Hematopoietic multipotent progenitor cell treated with erythropoietin and hydrocortisone succinate and interleukin-3 and kit ligand, for 8 days (in vitro differentiated cells): ENCODE measurements around the gene RFTN1.

Source experiments
- DNase-seq: peaks from one replicate; pipeline ENCODE4 v3.0.0-alpha.2; 2015

The RFTN1 gene

DNA sequence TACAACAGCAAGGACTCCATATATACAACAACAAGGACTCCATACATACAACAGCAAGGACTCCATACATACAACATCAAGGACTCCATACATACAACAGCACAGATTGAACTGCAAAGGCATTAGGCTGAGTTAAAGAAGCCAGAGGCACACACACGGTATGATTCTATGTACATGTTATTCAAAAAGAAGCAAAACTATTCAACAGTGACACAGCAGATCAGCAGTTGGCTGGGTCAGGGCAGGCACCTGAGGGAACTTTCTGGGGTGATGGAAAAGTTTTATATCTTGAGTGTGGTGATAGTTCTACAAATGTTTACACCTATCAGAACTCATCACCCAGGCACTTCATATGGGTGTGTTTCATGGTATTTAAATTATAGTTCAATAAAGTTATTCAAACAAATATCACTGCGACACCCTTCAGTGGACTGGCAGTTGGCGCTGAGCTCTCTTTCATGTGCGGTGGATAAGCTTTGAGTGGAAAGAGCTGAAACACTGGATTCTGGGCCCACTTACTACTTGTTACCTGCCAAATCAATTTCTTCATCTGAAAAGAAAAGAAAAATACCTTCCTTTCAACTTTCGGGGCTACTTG is 28.0 kb downstream of the RFTN1 start:
- DNase-seq, result no peak

DNA sequence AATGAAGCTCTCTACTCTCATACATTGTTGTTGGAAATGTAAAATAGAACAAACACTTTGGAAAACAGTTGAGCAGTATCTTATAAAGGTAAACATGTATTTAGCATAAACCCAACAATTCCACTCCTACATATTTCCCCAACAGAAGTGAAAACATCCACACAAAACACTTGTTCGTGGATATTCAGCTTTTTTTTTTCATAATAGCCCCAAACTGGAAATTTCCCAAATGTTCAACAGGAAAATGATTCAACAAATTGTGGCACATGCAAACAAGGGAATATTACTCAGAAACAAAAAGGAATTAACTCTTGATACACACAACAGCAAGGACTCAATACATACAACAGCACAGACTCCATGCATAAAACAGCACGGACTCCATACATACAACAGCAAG is 28.5 kb downstream of the RFTN1 start:
- no peak for DNase-seq

DNA sequence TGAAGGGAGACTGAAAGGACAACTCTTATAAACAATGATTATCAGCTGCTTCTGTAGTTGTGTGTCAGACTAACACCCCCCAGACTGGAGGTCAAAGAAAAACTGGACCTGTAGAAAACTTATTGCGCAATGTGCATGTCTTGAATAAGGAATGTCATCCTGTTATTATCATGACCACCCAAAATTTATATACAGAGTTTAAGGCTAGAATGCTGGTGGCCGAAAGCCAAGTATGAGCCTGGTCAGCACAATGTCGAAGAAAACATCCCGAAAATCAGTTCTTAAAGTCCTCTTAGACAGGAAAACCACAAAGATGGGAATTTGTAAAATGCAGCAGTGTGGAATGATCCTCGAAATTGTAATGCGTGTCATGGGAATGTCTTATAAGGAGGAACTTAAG is 29.3 kb downstream of the RFTN1 start:
- DNase-seq, result no peak

DNA sequence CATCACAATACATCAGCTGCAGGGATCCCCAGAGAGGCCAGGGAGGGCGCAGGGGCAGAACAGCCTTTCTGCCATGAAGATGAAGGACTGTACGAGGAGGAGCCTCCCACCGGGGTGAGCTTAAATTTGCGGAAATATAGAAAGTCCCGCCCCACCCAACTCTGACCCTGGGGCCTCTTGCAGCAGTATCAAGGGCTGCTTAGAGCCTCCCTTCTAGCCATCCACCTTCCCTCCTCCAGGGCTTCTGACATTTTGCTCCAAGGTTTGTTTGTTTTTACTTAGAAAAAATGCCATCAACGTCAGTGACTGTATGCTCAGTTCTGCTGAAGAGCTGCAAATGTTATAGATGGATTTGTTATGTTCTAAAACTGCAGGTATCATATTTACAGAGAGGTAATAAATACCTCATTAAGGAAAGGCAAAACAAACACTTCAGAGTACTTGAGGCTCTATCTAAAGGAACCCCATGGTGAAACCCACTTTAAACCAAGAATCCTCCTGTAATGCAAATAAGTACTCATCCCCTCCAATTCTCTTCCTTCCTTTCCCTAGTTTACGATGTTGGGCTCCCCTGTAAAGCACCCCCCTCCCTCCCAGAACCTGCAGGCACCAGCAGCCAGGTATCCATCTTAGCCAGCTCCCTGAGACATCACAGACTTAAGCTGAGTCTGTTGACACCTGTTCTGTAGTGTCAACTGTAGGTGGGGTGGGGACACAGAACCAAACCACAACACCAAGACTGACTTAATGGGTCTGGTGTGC is 30.5 kb downstream of the RFTN1 start:
- peak; percentile 50 for DNase-seq

DNA sequence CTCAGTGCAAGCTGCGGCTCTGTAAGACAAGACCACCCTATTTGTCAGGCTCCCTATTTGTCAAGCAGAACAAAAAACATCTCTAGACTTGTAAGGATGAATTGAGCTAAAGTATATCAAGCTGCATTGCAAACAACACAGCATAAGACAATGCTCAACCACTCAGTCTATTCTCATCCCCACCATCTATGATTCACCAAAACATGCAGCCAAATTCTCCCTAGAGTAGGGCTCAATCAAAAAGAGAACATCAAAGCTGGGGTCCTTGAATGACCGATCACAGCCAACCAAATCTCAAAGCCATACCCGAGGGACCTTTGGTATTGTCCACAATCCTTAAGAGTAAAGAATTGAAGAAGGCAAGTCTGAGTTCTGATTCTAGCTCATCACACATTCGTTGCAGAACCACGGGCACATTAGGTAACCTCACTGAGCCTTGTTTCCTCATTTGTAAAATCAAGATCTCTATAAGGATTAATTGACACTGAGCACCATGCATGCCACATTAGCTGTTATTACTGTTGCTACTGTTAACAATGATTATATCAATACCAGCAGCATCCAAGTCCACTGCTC is 31.2 kb downstream of the RFTN1 start:
- no peak for DNase-seq

DNA sequence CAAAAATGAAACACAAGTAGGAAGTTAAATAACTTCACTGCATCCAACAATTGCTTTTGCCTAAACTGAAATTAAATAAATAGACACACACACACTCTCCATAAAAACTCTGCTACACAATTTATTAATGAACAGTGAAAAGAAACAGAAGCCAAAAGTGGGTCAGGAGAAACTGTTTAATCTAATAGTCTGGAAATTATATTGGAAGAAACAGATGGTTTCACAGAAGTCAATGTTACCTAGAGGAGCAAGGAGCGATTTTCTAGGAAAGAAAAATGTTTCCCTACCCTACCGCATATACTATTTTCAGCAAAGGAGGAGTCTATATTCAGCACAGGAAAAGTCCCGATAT is 32.0 kb downstream of the RFTN1 start:
- no peak for DNase-seq

DNA sequence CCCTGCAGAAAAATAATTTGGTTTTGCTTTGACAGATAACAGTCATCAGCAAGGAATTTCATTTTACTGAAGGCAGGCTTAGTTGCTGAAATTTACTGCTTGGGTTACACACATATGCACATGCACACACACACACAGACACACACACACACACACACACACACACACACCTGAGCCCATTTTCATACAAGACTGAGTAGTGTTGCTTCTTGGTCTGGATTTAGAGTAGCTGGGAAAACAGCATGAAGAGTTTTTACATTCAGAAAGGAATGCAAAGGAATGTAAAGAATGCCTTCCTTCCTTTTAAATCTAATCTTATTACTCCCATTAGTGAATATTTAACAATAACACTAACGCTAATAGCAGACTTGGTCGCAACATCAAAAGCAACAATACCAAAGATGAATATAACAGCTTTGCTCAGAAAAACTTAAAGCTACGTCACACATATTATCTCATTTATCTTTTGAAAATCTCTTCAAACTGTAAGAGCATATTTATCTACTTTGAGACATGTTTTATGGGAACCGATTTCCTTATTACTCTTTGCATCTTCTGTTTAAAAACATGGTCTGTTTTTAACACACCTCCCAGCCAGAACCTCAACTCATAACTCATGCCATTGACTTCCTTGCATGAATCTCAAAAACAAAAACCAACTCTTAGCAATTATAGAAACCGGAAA is 32.5 kb downstream of the RFTN1 start:
- no peak for DNase-seq

DNA sequence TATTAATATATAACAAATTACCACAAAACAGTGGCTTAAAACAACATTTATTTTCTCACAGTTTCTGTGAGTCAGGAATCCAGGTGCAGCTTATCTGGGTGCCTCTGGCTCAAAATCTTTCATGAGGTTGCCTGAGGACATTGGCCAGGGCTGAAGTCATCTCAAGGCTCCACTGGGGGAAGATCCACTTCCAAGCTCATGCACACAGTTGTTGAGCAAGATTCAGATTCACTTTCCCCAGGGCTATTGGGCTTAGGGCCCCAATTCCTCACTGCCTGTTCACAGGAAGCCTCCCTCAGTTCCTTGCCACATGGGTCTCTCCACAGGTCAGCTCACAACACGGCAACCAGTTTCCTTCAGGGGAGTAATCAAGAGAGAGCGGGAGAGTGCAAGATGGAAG is 35.0 kb downstream of the RFTN1 start:
- DNase-seq, result no peak

DNA sequence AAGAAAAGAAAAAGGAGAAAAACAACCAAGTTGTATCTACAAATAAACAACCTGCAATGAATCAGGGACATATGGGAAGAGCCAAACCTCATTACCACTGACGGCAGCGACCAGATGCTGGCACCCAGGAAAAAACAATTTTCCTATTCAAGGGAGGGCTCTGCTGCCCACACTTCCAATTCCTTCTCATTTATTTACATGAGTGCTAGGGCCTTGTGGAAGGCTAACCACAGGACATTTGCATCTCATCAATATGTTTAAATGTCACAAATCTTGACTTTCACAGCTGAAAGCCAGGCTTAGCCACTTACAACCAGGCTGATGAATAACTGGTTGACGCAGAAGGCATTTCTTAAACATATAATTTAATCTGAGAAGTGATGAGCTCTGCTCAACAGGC is 36.0 kb downstream of the RFTN1 start:
- DNase-seq, result no peak

DNA sequence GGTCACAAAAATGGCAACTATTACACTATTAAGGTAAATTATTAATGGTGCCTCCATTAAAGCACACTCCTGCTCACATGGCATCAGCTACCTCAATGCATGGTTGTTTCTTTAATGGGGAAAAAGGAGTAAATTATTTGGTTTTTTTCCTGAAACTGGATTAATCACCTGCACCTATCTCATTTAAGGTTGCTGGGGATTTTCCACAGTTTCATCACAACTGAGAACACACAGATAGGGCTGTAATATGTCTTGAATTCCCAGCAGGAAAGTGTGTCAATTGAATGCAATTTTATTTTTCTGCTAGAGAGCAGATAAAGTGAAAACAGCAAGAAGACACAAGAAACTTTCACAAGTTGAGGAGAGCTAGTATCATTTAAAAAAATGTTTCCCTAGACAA is 36.4 kb downstream of the RFTN1 start:
- no peak for DNase-seq

DNA sequence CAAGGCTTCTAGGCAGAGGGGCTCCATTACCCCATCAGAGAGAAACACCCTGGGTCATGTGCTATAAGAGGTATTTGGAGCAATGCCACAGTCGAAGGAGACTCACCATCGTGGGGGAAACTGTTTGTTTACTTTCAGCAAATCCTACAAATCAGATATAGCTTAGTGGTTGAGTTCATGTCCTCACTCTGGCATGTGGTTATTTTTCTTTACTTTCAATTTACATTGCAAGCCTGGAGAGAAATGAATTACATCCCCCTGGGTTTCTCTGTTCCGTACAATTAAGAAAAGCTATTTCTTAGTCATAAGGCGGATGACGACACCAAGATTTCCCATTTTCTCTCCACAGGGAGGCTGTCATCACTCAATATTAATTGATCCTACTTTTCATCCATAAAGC is 36.9 kb downstream of the RFTN1 start:
- no peak for DNase-seq

DNA sequence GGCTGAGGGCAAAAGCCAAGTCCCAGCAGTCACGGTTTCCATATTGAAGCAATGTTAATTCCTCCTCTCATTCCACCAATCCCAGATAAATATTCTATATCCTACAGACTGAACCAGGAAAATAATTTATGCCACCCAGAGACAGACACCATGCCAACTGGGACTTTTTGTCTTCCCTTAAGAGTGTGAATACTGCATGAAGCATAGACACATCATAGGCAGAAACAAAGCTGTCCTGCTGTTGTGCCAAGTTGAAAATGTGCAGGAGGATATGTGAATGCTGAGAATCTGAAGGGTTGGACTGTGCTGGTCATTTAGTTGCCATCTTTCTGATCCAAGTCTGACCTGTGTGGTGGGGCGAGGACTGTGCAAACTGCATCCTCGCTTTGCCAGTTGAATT is 37.7 kb downstream of the RFTN1 start:
- no peak for DNase-seq

DNA sequence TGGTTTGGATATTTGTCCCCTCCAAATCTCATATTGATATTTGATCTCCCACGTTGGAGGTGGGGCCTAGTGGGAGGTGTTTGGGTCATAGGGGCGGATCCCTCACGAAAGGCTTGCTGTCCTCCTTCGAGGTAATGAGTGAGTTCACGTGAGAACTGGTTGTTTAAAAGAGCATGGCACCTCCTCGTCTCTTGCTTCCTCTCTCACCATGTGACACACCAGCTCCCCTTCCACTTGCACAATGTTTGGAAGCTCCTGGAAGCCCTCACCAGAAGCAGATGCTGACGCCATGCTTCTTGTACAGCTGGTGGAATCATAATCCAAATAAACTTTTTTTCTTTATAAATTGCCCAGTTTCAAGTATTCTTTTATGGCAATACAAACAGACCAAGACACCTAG is 38.6 kb downstream of the RFTN1 start:
- no peak for DNase-seq

DNA sequence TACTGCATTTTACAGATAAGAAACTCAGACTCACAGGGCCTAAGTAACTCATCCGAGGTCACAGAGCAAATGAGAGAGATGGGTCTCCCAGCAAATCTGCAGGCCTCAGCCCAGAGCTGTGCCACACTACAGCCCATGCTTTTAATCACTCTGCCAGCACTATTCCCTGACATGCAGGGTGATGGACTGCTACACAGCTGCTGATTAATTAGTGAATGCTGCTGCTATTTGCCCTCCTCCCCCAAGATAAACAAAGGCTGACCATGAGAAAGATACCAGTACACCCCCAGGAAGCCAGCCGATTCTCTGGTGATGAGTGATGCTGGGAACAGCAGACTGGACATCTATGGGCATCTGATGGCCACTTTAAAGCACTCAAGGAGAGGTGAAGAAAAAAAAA is 39.3 kb downstream of the RFTN1 start:
- DNase-seq, result peak; percentile 53

DNA sequence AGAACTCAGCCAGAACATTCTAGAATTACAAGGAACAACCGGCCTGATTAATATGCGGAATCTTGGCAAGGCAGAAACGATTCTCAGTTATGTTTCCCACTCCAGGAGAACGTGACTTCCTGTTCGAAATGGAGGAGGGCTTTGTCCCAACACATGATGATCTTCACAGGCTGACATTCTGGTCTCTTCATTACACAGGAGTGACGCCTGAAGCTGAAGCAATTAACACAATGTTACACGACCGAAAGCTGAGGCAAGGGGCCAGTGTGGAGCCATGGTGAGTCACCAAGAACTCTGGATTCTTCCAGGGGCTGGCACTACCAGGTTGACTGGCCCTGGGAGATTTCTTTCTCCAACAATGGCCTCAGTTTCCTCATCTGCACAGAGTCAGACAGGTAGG is 40.9 kb downstream of the RFTN1 start:
- DNase-seq, result no peak

DNA sequence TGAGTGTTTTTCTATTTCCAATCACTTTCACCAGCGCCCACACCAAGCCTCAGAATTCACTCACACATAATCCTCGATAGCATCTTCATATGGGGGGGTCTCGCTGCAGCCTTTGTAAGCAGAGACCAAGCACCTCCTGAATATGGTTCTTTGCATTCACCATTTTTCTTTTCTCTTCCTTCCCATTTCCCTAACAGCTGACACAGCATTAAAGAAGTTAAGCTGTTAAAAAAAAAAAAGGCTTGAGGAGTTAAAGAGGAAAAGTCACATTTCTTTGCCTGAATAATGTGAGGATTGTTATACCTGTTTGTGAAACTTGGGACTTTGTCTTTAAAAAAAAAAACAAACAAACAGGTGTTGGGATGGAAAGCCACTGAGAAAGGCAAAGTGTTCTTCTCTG is 41.6 kb downstream of the RFTN1 start:
- no peak for DNase-seq

DNA sequence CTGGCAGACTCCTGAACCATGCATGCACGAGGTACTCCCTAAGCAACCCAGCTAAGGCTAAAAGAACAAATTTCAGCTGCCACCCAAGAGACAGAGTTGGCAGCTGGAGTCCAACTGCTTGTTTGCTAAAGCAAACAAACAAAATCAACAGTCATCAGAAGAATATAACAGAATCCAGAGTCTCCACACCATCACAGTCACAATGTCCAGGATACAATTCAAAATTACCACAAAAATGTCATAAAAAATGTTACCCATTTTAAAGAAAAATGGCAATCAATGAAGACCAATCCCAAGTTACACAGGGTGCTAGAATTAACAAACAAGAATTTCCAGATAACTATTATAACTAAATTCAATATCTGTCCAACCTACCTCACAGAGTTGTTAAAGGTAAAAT is 42.9 kb downstream of the RFTN1 start:
- no peak for DNase-seq

DNA sequence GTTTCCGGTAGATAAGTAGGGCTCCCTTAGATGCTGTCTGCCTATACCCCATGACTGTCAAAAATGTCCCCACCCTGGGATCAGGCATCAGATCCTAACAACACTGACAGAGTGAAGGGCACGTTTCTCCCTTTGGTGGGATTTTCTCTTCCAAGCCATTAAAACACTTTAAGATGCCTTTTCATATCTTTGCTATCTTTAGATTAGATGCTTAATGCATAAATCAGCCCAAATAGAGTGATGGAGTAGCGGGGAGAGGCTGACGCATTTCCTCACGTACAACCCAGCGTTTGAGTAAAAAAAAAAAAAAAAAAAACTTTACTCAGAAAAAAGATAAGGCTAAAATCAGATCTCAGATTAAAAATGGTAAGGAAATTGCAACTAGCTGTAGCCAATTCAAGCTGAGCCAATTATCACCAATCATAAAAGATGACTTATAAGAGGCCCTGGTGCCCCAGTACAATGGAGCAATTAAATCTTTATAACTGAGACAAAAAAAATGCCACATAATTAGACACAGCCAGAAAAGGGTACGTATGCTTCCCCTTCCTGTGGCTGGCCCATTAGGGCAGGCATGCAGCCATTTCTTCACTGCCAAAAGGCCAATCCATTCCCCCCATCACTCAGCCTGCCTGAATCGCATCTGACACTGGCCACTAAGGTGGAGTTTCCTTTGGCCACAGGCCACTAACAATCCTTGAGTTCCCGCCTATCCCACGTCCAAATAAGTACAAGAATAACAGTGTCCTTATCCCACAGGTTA is 45.0 kb downstream of the RFTN1 start:
- no peak for DNase-seq

DNA sequence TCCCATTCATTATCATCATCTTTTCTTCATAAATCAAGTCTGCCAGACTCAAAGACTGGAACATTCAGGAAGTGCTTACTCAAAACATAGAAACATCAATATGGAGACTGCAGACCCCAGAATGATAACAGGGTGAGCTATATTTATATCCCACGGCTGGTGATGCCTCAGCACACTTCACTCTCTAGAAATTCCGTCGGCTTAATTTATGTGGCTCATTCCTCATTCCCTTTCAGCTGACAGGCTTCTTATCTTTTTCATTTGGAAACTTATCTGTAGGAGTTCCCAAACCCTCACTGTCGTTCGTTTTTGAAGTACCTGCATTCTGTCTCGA is 45.5 kb downstream of the RFTN1 start:
- no peak for DNase-seq

DNA sequence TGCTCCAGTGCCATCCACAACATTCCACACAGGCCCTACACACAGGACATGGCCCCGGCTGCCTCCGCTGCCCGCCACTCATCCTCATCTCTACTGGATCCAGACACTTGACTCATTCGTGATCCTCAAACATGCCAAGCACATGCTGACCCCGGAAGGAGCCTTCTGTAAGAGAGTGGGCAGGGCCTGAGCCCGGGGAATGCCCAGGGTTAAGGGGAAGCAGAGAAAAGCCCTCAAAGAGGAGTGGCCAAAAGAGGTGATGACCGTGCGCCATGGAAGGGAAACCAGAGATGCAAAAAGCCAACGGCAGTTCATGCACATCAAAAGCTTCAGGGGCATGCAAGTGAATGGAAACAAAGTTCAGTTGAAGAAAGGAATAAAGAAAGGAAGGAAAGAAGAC is 46.1 kb downstream of the RFTN1 start:
- no peak for DNase-seq

DNA sequence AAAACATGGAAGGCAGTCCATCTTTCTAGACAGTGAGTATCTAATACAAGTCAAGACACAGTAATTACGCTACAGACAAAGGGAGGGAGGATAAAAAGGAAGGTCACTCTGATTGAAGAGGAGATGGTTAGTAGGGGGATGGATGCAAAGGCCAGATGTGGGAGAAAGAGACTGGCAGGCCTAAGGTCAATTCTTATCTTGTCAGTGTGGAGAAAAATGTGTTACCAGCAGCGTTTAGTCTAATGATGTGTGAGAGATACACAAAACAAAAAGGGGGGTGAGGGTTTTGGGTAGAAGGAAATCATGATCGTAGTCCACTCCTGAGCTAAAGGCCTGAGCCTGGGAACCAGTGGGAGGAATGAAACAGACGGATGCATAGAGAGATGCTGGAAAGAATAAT is 46.7 kb downstream of the RFTN1 start:
- DNase-seq, result no peak

DNA sequence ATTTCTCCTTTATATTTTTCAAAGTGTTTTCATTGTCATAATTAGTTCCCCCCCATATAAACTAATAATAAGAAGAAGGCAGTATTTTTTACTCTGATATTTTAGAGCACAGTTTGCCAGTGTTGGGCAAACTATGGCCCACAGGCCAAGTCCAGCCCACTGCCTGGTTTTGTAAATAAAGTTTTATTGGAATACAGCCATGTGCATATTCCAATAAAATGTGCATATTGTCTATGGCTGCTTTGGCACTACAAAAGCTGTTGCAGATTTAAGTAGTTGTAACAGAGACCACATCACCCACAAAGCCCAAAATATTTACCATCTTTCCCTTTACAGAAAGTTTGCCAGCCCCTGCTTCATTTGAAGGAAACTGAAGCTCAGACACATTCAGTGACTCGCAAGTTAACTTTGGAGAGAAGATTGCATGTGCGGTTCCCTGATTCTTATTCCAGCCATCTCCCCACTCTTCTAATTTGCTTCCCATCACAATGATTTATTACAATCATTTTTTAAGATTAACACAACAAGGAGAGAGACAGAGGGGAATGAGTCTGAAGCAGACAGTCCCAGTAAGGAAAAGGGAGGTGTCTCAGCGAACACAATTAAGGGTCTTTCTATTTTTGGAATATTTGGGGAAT is 48.9 kb downstream of the RFTN1 start:
- no peak for DNase-seq

DNA sequence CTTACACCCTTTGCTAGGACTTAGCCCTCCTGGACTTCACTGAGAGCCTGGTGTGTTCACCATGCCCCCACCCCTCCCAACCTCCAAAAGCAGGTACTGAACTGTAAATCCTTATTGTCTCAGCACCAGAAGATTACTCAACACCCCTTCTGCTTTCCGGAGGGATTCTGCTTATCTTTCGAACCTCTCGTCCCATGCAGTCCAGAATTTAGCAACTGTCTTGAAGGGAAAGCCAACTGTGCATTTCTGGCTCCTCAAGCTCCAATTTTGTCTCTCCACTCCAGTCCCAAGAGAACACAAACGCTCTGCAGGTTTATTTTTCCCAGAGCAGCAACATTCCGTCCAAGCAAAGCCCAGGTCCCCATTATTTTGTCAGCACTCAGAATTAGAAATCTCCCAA is 49.6 kb downstream of the RFTN1 start:
- DNase-seq, result no peak
